AG10803 (cell line): ENCODE results near the gene PACRG.

Experiments used
- DNase-seq: peaks from one replicate; pipeline ENCODE4 v3.0.0; 2010; ENCODE audit warnings: low read depth
- H3K4me3 ChIP-seq: 2 replicates; pipeline ENCODE4 v1.5.1; 2011; ENCODE audit warnings: mild to moderate bottlenecking, low read length, control low read depth
- TF ChIP-seq, protein P1 (sequence below): conservative IDR thresholded peaks from 2 replicates; pipeline ENCODE4 v1.5.1; 2011; ENCODE audit warnings: mild to moderate bottlenecking, low read length, control low read depth, inconsistent platforms

The PACRG gene

DNA sequence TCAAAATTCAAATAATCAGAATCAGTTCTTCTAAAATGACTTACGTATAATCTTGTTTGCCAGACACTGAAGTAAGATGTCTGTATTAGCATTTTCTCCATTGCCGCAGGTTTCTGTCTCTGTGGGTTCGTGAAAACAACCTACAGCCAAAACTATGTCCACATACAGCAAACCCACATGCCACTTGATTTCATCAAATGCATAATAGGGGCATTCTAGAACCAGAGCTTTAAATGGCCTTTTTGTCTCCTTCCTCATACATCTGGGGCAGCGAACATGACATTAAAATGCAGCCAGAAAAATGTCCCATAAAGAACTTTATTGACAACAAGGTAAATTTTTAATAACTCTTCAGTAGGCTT lies 596.5 kb downstream of the PACRG start:
- no peak overlapping the region for H3K4me3 ChIP-seq
- TF ChIP-seq, protein P1, sequence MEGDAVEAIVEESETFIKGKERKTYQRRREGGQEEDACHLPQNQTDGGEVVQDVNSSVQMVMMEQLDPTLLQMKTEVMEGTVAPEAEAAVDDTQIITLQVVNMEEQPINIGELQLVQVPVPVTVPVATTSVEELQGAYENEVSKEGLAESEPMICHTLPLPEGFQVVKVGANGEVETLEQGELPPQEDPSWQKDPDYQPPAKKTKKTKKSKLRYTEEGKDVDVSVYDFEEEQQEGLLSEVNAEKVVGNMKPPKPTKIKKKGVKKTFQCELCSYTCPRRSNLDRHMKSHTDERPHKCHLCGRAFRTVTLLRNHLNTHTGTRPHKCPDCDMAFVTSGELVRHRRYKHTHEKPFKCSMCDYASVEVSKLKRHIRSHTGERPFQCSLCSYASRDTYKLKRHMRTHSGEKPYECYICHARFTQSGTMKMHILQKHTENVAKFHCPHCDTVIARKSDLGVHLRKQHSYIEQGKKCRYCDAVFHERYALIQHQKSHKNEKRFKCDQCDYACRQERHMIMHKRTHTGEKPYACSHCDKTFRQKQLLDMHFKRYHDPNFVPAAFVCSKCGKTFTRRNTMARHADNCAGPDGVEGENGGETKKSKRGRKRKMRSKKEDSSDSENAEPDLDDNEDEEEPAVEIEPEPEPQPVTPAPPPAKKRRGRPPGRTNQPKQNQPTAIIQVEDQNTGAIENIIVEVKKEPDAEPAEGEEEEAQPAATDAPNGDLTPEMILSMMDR = no peak
- no peak for DNase-seq

DNA sequence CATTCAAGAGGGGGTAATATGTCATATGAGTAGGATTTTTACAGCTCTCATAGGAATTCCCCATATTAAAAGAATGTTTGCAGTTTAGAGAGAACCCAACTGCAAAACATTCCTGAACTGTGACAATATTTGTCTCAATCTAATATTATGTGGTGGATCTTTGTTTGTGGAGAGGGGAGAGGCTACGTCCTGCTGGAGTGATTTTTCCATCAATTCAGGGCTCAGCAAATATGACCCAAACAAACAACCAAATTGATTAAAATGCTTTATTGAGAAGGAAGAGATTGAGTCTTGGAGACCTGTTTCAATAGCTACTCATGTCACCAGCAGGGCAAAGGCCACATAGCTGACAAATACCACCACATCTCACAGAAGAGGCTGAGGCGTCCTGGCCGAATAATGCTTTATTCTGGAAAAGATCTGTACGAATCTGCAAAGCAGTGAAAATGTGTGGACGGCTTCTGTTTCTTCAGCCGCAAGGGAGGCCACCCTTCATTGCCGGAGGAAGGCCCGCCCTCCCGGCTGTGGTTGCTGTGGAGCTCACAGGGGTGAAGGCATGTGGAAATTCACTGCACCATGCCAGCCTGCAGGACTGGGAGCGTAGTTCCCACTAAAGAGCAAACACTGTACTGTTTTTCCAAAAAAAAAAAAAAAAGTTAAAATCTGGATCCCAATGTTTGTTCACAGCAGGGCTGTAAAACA lies 597.1 kb downstream of the PACRG start:
- peak; percentile 53 for DNase-seq
- TF ChIP-seq, protein P1 = no peak
- no peak overlapping the region for H3K4me3 ChIP-seq

DNA sequence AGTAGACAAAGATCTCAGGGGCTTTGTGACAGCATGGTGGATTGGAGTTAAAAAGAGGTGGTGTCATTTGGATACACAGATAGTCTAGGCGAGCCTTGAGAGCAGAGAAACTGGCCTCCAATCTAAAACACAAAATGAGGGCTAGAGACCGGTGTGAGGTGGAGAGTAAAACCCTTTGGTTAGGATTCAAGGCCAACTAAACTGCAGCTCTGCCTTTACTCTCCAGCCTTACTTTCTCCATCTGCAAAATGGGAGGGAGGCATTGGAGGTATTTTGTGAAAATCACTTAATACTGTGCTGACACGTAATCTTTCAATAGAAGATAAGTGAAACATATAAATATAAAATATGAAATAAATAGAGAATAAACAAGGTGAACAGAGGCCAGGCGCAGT lies 597.6 kb downstream of the PACRG start:
- TF ChIP-seq, protein P1 = no peak
- no peak overlapping the region for H3K4me3 ChIP-seq
- no peak for DNase-seq

DNA sequence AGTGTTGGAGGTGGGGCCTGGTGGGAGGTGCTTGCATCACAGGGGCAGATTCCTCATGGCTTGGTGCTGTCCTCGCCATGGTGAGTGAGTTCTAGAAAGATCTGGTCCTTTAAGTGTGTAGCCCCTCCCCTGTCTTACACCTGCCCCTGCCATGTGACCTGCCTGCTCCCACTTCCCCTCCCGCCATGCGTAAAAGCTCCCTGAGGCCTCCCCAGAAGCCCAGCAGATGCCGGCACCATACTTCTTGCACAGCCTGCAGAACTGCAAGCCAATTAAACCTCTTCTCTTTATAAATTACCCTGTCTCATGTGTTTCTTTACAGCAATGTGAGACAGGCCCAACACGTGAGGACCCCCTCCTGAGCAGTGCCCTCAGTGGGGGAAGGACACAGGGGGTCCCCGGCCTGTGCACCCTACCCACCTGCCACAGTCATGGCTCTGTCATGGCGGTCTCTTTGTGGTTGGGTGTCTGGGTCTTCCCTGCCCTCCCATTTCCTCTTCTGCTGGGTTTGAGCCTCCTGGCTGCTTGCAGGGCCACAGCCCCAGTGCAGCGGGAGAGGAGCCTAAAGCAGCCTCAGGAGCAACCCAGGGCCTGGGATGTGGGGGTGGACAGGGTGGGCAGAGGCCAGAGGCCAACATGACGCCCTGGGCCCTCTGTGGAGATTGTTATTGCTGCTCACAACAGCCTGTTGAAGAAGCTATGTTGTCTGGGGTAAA lies 599.5 kb downstream of the PACRG start:
- TF ChIP-seq, protein P1 = no peak
- H3K4me3 ChIP-seq = no peak overlapping the region
- DNase-seq = no peak

DNA sequence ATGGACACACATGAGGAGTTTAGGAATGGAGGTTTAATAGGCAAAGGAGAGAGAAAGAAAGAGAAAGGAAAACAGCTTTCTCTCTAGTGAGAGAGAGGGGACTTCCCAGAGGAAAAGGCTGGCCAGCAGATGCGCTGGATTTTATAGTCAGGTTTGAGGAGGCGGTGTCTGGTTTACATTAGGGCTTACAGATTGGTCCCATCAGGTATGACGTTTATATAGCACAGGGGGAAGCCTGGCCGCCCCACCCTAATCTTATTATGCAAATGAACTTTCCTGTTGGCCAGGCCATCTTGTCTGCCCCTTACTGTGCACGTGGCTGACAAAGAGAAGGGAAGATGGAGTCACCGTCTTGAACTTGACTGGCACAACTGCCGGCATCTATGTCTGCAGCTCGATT lies 600.1 kb downstream of the PACRG start:
- peak; percentile 23 for DNase-seq
- TF ChIP-seq, protein P1 = no peak
- H3K4me3 ChIP-seq = no peak overlapping the region

DNA sequence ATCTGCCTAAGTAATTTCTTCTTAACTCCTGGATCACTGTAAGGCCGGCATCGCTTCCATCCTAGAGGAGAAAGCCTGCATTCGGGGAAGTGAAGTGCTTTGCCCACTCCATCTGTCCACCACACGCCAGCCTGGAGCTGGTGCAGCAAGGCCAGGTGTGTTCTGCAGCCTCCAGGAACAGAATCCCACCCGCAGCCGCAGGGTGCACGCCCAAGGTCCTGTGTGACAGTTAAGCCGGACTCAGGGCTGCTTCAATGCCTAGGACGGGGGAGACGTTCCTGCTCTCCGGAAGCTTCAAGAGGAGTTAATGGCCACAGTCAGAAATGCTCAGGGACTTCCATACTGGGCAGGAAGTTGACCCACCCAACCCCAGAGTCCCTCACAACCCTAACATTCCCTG lies 600.6 kb downstream of the PACRG start:
- no peak overlapping the region for H3K4me3 ChIP-seq
- no peak for DNase-seq
- TF ChIP-seq, protein P1 = no peak

DNA sequence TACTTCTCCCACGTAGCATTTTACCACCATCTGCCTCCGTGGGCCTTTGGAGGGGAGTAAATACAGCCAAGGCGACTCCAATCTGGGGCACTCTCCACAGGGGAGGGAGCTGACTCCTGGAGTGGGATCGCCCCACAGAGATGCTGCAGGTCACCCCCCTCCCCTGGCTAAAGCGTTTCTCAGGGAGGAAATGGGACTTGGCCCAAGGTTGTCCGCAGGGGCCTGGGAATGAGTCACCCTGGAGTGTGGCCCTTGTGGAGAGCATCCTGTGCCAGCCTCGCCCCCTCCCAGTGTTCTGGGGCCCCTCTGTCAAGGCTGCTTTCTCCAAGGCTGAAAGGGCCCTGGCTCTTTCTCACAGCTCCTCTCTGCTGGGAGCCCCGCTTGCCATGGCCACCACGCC lies 602.2 kb downstream of the PACRG start:
- TF ChIP-seq, protein P1 = no peak
- DNase-seq = no peak
- no peak overlapping the region for H3K4me3 ChIP-seq
